ENCODE data around the gene UBE2Q2.
A peak's percentile ranks its signal among the peaks of the same experiment; 100 is the strongest.
"Not testable (repeated sequence)": the region's sequence is repeated elsewhere in the genome, so short reads cannot be mapped to it uniquely, and the experiment has no call there.

Gene UBE2Q2

DNA sequence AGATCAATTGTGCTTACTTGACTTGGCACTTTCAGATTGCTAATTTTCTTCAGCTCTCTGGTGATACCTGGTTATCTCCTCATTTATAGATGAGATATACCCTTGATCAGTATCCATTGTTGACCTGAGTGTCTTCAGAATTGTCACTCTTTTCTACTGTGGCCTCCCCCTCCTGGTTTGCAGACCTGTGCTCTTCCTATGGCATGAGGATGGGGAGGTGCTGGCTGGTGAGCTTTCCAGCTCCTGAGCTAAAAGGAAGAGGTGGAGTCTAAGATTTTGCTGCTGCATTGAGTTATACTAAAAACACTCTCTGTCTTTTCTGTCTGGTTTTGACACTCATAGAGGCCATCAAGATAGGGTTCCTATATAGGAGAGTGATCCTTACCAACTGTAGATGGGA, 23.7 kb downstream of the UBE2Q2 start:
- DNase-seq, result no peak

DNA sequence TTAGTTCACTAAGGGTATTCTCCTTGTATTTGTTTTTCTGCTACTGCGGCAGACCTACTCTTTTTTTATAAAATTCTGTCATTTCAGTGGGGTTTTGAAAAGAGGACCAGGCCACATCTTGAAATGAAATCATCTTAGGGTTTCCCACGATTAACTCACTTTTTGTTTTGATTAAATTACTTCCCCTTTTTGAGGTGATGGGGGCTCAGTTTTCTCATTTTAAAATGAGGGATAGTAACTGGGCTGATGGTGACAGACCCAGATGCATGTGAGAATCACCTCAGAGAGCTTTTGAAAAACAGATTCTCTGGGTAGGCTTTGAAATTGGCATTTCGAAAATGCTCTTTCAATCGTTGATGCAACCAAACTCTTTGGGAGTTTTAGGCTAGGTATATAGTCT, 24.2 kb downstream of the UBE2Q2 start:
- DNase-seq, result no peak

DNA sequence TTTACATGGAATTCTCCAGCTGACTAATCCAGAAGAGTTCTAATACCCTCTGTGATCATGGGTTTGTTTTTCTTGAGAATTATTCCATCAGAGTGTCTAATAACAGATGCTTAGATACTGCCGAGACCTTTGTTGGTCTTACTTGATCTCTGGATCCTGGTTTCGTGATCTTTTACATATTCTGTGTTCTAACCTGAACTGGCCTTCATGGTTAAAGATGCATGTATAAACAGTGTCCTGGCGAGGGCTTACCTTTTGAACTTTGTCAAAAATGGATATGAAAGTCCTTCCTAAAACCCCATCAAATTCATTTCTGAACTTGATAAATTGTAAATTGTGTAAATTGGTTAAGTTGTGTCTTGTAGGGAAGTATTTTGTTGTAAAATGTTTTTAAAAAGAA, 24.8 kb downstream of the UBE2Q2 start:
- DNase-seq, result no peak

DNA sequence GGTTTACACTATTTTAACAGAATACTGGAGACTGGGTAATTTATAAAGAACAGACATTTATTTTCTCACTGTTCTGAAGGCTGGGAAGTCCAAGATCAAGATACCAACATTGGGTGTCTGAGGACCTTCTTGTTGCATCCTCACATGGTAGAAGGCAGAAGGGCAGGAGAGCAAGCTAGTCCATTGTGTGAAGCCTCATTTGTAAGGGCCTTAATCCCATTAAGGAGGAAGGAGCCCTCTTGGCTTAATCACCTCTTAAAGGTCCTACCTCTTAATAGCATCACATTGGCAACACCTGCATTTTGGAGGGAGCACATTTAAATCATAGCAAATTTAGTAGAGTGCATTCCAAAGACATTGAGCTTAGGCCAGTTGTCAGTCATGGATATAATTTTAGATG, 26.2 kb downstream of the UBE2Q2 start:
- no peak for DNase-seq

DNA sequence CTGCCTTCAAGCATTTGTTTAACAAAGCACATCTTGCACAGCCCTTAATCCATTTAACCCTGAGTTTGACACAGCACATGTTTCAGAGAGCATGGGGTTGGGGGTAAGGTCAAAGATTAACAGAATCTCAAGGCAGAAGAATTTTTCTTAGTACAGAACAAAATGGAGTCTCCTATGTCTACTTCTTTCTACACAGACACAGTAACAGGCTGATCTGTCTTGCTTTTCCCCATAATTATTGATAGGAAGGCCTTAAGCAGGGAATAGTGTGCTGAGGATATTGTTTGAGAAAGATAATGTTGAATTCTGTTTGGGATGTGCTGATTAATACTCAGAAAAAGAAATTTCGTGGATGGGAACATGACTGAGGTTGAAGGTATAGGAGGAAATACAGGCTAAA, 28.3 kb downstream of the UBE2Q2 start:
- DNase-seq, result not testable (repeated sequence)

DNA sequence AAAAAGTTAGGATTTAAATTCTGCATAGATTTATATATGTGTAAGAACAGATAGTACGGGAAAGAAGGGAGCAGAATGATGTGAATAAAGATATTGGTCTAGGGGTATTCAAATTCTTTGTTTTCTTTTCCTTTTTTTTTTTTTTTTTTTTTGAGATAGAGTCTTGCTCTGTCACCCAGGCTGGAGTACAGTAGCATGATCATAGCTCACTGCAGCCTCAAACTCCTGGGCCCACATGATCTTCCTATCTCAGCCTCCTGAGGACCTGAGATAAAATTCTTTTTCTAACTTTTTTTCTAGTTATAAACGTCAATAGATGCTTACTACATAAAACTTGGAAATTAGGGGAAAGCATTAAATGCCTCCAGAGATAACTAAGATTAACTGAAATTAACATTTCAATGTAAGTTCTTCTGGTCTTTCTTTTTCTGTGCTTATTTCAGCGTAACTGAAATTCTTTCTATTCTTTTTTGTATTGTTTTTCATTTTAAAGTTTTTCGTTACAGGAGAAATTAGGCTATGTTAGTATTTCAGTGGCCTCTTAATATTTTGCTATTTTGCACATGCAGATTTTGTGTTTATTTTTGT, 29.2 kb downstream of the UBE2Q2 start:
- DNase-seq, result no peak

DNA sequence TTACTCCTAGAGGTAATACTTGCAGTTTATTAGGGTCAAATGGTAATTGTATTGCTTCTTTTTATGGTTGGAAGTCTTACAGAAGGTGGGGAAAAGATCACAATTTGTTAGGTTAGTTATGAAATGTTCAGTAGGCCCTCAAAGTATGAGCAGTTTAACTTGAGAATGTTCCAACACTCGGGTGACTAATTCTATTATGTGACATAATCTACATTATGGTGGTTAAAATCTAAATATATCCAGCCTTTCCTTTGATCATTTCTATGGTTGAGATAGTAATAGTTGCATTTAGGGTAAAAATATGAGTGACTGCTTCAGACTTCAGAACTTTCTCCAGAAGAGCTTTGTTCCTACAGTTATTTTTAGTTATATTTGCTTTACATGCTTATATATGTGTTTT, 40.8 kb downstream of the UBE2Q2 start:
- DNase-seq, result no peak

DNA sequence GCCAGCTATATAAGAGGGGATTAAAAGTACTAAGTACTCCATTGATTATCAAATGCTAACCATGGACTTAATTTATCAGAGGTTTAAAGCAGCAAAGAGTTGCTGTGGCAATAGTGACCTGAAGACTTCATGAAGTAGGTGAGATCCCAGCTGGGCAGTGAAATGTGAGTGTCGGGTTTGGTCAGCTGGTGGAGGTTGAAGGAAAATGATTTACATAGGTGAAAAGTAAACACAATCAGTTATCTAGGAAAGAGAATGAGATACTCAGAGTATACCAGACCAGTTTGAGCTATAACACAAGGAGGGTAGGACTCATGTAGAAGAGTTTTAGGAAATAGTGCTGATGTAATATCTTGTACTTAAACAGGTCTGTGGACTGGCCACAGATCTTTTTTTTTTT, 43.9 kb downstream of the UBE2Q2 start:
- DNase-seq, result peak in 1 of 3 experiments; percentile 6

DNA sequence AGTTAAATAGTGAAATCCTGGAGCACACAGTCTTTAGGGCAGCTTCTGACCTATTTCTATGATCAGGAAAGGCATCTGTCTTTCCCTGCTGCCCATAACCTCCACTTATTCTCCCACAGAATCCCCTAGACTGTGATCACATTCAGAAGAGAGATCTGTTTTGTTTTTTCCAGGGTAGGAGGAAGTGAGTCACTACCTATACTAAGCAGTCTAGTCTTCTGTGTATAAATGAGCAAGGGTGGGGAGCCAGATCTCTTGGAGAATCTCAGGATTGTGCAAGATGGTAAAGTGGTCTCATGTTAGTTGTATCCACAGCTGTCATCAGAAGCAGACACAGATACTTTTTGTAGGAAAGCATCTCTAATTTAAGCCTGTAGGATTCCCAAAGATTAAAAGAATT, 48.6 kb downstream of the UBE2Q2 start:
- DNase-seq, result no peak

DNA sequence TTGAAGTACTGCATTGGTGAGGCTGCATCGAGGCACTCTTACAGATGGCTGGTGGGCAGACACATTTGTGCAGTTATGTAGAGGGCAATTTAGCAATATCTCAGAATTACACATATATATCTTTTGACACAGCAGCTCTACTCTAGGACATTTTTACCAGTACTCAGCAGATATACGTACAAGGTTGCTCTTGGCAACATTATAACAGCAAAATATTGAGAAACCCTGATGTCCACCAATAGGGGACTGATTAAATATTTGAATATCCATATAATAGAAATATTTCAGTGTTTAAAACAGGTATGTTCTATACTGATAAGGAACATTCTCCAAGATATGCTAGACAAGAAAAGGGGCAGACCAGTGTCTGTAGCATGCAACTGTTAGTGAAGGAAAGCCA, 52.5 kb downstream of the UBE2Q2 start:
- DNase-seq, result no peak

DNA sequence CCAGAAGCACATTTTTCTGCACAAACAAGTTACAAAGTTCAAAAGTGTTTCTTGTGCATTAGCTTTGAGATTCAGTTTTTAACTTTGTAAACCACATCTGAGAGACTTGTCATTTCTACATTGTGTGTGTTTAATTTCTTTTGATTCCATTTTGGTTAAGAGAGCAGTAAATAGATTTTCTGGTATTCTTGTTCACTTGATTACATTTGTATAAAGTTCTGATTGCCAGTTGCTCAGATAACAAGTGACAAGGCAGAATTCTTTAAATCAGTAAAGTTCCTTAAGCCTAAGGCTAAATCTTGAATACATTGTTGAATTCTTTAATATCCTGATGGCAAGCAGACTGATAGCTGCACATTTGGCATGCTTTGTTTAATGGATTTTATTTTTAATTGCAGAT, 57.3 kb downstream of the UBE2Q2 start:
- no peak for DNase-seq

DNA sequence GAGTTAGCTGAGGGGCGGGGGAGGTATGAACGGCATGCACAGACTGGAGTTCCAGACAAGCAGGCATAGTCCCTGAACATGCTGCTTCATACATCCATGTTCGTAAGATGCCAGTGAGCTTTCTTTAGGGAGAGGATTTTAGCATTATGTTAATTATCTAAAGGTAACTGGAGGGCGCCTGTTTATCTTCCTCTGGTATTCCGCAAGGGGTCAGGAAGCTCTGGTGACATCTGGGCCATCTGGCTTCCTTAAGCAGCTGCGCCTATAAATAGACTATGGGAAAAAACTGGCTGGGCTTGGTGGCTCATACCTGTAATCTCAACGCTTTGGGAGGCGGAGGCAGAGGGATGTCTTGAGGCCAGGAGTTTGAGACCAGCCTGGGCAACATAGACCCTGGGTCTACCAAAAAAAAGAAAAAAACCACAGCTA, 58.9 kb downstream of the UBE2Q2 start:
- DNase-seq, result peak in 1 of 3 experiments; percentile 6

DNA sequence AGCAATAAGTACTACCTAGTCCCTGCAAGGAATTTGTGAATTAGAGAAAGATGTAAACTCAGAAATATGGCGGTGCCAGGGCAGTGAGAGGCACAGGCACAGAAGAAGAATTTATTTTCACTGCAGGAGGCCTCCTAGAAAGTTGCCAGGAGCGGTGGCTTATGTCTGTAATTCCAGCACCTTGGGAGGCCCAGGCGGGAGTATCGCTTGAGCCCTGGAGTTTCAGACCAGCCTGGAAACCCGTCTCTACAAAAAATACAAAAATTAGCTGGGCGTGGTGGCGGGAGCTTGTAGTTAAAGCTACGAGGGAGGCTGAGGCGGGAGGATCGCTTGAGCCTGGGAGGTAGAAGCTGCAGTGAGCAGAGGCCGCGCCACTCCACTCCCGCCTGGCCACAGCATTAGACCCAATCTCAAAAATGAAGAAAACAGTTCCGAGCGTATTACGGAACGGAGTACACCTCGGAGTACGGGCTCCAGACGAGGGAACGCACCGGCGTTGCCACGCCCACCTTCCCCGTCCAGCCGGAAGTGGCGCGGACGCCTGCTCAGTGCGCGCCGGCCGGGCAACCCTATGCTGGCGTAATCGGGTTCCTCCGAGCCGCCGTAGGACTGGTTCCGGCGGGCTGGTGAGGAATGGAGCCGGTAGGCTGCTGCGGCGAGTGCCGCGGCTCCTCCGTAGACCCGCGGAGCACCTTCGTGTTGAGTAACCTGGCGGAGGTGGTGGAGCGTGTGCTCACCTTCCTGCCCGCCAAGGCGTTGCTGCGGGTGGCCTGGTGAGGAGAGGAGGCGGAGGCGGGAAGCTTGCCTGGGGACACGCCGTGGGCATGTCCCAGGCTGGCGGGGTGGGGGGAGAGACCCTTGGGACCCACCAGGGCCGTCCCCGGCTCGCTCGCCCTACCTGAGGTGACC, 60.3 kb downstream of the UBE2Q2 start, which contains the start of gene FBXO22:
Gene FBXO22 (plus strand): TSS at position 548 of the 909 bp plus-strand sequence. CDS start 86 bp downstream, at position 634.
- peak; percentile 86 to 97 (median 96) for DNase-seq

DNA sequence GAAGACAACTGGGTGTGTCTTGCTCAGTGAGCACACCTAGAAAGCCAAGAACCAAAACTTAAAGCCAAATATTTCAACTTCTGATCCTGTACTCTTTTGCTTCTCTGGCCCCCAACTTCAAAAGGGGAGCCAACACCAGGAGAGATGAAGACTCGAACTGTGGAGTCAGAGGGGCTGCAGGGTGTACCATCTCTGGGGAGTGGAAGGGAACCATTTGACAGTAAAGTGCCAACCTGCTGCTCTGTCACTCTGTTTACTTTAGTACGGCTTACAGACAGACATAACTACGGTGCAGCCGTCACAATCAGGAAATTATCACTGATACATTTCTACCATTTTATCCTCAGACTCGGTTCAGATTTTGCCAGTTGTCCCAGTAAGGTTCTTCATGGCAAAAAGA, 62.0 kb downstream of the UBE2Q2 start:
- no peak for DNase-seq

DNA sequence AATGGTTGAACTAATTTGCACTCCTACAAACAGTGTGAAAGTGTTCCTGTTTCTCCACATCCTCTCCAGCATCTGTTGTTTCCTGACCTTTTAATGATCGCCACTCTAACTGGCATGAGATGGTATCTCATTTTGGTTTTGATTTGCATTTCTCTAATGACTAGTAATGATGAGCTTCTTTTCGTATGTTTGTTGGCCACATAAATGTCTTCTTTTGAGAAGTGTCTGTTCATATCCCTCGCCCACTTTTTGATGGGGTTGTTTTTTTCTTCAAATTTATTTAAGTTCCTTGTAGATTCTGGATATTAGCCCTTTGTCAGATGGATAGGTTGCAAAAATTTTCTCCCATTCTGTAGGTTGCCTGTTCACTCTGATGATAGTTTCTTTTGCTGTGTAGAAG, 67.1 kb downstream of the UBE2Q2 start:
- not testable (repeated sequence) for DNase-seq

DNA sequence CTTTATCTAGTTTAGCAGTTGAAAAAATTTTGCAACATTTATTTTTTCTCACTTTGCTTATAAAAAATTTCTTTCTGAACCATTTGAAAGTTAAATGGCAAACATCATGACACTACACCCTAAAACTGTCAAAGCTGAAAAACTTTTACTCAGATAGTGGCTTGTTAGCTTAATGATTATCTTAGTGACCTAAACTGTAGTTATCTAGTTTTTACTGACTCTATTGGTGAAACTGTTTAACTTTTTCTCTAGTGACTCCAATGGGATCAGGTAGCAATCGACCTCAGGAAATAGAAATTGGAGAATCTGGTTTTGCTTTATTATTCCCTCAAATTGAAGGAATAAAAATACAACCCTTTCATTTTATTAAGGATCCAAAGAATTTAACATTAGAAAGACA, 73.7 kb downstream of the UBE2Q2 start:
- DNase-seq, result no peak

DNA sequence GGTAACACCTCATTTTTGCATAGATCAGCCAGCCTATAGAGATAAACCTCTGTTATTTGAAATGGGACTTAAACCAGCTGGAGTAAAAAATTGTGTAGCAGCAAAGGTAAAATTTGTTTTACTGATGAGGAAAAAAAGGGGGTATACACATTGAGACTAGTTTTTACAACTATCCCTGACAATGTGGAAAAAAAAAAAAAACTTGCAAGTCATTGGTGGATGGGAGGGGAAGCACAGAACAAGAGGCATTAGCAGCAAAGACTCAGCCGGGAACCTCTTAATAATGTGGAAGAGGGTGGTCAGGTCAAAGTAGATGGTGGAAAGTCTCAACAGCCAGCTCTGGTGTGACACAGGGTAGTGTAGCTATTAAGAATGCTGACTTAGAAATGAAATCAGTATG, 74.9 kb downstream of the UBE2Q2 start:
- DNase-seq, result no peak

DNA sequence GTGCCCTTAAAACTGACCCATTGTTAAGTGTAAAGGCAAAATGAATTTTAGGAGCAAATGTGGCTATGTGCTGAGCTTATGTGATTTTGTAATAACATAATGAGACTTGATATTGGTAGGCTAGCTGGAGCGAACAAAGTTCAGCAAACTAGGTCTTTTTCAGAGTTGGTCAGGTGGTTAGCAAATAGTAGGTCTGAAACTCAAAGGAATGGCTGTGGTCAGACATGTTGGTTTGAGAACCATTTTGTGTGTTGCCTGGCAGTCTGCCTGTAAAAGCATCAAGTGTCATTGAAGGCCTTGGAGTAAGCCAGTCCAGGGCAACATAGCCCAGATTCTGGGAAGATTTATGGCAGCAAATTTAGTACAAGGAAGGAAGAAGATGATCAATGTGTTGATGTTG, 76.8 kb downstream of the UBE2Q2 start:
- no peak for DNase-seq

DNA sequence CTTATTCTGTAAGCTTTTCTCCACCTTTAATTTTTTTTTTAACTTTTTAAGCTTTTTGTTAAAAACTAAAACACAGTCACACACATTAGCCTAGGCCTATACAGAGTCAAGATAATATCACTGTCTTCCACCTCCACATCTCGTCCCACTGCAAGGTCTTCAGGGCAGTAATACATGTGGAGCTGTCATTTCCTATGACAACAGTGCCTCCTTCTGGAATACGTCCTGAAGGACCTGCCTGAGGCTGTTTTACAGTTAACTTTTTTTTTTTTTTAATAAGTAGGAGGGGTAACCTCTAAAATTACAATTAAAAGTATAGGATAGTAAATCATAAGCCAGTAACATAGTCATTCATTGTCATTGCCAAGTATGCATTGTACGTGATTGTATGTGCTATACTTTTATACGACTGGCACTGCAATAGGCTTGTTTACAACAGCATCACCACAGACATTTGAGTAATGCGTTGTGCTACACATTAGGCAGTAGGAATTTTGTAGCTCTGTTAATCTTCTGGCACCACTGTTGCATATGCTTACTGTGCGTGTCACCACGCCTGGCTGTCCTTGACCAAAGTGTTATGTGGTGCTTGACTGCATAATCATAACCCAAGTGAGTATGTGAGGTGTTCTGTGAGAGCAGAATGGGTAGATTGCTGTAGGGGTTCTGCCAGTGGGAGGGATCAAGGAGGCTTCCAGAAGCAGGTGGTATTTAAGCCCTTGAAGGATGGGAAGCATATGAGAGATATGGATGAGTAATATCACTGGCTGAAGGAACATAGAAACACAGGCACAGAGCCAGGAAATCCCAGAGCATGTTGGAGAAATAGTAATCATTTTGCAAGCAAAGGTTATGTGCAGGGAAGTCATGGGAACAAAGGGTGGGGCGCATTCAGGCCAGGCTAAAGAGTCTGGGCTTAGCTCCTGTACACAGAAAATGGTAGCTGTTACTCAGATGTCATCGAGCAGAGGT, 78.8 kb downstream of the UBE2Q2 start:
- DNase-seq, result peak in 1 of 3 experiments; percentile 63

DNA sequence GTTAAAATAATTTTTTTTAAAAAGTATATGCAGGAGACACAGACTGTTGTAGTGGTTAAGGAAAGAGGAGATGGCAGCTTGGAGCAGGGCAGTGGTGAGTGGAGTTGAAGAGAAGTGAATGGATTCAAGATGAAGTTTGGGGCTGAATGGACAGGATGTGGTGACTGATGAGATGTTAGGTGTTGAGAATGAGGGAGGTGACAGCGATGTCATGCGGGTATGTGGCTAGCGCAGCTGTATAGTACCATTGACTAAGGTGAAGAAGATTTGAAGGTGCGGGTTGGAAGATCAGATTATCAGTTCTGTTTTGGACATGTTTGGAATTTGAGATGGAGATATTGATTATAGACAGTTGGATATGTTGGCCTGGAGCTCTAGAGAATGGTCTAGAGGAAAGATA, 80.5 kb downstream of the UBE2Q2 start:
- DNase-seq, result no peak

DNA sequence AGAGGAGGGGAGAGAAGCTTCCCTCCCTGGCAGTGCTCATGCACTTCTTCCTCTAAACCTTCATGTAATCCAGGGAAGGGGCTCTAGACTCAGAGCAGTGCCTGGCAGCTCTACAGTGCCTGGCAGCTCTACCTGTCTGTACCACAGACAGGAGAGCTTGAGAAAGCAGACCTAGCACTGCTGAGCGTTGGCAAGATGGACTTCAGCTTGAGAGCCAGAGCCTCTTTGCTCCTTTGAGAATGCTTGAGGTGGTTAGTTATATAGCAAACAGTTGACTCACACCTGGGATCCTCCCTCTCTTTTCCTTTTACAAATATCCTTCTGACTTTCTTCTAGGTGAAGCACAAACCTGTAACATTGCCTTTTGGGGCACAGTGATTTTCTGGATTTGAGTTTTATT, 81.3 kb downstream of the UBE2Q2 start:
- DNase-seq, result no peak

DNA sequence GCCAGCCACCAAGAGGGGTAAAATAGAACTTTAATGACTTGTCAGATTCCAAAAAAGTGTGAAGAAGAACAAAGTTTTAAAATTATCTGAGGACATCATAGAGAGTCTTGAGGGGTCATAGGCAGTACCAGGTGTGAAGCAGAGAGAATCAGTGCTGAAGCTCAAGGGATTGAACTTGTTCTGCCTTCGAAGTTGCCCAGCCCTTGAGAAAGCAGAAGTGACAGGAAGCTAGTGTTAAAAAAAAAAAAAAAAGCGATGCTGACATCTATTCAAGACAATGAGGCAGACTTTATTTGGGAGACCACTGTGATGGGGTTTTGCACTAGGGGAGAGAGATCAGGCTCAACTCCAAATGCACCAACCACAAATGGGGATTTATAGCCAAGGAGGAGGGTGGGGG, 82.2 kb downstream of the UBE2Q2 start:
- DNase-seq, result no peak

DNA sequence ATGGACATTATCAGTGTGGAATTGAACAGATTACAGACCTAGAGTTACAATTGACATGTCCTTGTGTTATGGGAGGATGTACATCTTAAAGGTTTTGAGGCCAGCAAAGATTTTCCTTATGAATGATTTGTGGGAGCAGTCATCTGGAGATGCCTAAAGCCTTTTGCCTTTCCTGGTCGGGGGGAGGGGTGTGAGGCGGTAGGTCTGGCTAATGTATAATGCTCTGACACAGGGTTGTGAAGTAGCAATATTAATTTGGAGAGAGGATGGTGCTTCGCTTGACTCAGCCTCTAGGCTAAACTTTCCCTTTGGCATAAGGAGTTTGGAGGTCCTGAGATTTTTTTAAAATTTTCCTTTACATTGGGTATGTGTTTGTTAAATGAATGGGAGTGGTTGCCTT, 83.7 kb downstream of the UBE2Q2 start:
- no peak for DNase-seq

Measured in NCI-H1417 (cell line).